A673 (cell line): ENCODE results near the gene GNA14.

Experiments used
- CTCF ChIP-seq: fragments of 300-800, 200-600 bp; sonication (generic); conservative IDR thresholded peaks from 2 replicates; pipeline ENCODE4 v1.5.1; 2017; ENCODE audit warnings: low read depth, mild to moderate bottlenecking, antibody characterized with exemption, low read length, moderate library complexity, mixed read lengths
- EZH2 ChIP-seq: fragments of 200-600 bp; sonication (generic); IDR thresholded peaks from 2 replicates; pipeline ENCODE4 v1.6.1; 2017; ENCODE audit warnings: borderline replicate concordance, low read depth, mild to moderate bottlenecking, mixed read lengths, antibody characterized with exemption, low read length; ENCODE audit not compliant: poor library complexity, severe bottlenecking

DNA sequence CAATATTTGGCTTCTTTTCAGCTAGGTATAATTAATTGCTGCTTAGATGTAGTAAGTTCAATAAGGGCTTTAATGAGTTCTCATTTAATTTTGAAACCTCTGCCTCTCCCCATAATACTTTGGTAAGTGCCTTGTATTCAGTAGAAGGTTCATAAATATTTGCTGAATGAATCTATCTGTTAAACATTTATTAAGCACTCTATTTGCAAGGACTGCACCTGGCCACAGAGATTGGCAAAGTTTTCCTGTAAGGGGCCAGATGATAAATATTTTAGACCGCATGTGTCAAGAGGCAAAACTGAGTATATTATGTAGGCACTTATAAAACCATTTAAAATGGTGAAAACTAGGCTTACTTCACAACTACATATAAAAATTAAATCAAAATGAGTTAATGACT is 19.0 kb upstream of the GNA14 start:
- TF ChIP-seq CTCF (no peak), EZH2 (no peak)
